Renal pelvis (tissue), 4 donors: ENCODE data around the gene PPM1F. TPM values are rescaled to one million over a fixed set of nuclear protein-coding genes. Genes with fewer than 3 reads are reported as not detected.
"Not testable (repeated sequence)": the region's sequence is repeated elsewhere in the genome, so short reads cannot be mapped to it uniquely, and the experiment has no call there.

ENCODE experiments used
- DNase-seq: peaks from one replicate; pipeline ENCODE4 v3.0.0-alpha.2; 2013
- polyA plus RNA-seq, 3 donors: library from polyadenylated mRNA; unstranded; fragments of 120-200 nt; gene quantifications; one replicate each; pipeline ENCODE4 v1.2.1, GENCODE V29; 2013; ENCODE audit not compliant: insufficient read length in 3 of 3

The PPM1F gene
- polyA plus RNA-seq, 3 donors = 41.9 to 51.9 (median 43.1) TPM

GRCh38 chr22:21902296-21903087 is 50.2 kb downstream of the PPM1F start:
- no peak for DNase-seq

DNA sequence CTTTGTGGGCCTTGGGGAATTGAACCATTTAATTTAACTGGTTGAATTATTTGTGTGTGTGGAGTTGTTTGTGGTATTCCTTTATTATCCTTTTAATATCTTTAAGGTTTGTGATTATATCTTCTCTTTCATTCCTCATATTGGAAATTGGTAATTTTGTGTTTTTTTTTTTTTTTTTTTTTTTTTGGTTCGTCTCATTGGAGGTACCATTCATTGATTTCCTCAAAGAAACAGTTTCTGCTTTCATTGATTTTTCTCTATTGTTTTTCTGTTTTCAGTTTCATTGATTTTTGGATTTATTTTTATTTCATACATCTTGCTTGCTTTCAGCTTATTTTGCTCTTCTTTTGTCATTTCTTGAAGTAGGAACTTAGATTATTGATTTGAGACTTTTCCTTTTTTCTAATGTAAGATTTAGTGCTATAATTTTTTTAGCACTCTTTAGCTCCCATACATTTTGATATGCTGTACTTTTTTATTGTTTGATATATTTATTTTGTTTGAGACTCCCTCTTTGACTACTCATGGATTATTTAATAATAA is 54.2 kb downstream of the PPM1F start:
- no peak for DNase-seq

DNA sequence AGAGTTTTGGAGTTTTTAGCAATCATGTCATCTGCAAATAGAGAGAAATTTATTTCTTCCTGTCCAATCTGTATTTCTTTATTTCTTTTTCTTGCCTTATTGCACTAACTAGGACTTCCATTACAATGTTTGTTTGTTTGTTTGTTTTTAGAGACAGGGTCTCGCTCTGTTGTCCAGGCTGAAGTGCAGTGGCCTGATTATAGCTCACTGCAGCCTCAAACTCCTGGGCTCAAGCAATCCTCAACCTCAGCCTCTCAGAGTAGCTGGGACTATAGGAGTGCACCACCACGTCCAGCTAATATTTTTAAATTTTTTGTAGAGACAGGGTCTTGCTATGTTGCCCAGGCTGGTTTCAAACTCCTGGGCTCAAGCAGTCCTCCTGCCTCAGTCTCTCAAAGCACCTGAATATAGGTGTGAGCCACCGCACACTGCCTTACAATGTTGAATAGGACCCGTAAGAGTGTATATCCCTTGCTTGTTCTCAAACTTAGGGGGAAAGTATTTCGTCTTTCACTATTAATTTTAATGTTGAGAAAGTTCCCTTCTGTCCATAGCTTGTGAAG is 55.6 kb downstream of the PPM1F start:
- no peak for DNase-seq

DNA sequence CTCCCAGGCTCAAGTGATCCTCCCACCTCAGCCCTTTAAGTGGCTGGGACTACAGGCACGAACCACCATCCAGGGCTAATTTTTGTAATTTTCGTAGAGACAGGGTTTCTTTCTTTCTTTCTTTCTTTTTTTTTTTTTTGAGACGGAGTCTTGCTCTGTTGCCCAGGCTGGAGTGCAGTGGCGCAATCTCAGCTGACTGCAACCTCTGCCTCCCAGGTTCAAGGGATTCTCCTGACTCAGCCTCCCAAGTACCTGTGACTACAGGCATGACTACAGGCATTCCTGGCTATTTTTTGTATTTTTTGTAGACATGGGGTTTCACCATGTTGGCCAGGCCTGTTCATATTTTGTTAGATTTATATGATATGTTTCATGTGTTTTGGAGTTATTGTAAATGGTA is 56.4 kb downstream of the PPM1F start:
- DNase-seq = not testable (repeated sequence)

DNA sequence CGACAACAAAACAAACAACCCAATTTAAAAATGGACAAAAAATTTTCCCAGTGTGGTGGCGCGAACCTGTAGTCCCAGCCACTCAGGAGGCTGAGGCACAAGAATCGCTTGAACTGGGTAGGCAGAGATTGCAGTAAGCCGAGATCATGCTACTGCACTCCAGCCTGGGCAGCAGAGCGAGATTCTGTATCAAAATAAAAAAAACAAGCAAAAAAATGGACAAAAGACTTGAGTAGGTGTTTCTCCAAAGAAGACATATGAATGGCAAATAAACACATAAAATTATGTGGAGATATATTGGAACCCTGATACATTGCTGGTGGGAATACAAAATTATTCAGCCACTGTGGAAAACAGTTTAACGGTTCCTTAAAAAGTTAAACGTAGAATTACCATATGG is 57.8 kb downstream of the PPM1F start:
- no peak for DNase-seq

DNA sequence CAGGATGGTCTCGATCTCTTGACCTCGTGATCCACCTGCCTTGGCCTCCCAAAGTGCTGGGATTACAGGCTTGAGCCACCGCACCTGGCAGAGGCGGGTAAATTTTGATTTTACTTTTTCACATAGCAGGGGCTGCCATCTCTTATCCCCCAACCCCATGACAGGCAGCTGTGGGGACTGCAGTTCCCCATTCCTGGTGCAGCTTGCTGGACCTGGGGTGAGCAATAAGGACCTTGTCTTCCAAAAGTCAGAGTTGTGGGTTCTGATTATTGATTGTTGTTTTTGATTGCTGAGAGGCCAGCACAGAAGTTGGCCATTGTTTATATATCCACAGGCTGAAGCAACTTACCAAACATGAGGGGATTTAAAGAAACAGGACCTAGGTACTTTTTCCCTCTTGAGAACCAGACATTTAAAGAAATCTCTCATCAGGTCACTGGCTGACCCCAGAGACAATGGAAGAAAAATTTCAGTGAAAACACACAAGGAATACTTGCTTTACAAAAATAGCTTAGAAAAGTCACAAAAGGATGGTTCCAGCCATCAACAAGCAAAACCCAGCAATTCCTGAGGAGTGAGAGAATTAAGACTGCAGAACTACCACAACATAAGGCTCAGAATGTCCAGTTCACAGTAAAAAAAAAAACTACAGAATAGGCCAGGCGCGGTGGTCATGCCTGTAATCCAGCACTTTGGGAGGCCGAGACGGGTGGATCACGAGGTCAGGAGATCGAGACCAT is 63.2 kb downstream of the PPM1F start:
- DNase-seq = no peak

- DNase-seq = no peak
These were observed 64.8 kb downstream of the PPM1F start for GRCh38 chr22:21887841-21888240.

- DNase-seq = not testable (repeated sequence)
These were observed 68.7 kb downstream of the PPM1F start for GRCh38 chr22:21883930-21884329.

DNA sequence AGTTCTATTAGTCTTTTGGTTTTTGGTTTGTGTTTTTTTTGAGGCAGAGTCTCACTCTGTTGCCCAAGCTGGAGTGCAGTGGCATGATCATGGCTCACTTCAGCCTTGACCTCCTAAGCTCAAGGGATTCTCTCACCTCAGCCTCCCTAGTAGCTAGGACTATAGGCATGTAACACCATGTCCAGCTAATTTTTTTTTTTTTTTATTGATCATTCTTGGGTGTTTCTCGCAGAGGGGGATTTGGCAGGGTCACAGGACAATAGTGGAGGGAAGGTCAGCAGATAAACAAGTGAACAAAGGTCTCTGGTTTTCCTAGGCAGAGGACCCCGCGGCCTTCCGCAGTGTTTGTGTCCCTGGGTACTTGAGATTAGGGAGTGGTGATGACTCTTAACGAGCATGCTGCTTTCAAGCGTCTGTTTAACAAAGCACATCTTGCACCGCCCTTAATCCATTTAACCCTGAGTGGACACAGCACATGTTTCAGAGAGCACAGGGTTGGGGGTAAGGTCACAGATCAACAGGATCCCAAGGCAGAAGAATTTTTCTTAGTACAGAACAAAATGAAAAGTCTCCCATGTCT is 69.8 kb downstream of the PPM1F start:
- not testable (repeated sequence) for DNase-seq

GRCh38 chr22:21881841-21882753 is 70.6 kb downstream of the PPM1F start:
- DNase-seq = no peak

- DNase-seq = no peak
These were observed 76.0 kb downstream of the PPM1F start for GRCh38 chr22:21876486-21877176.

GRCh38 chr22:21874953-21875352 is 77.7 kb downstream of the PPM1F start:
- not testable (repeated sequence) for DNase-seq

- DNase-seq = no peak
These were observed 79.0 kb downstream of the PPM1F start for GRCh38 chr22:21873619-21874018.

- DNase-seq = not testable (repeated sequence)
These were observed 79.9 kb downstream of the PPM1F start for GRCh38 chr22:21872741-21873140.

Other genes with a start within 250 kb of the PPM1F start
- gene YPEL1, start 217.1 kb downstream of the PPM1F start, polyA plus RNA-seq = 10 to 100 TPM; 13.9 to 17.0 (median 16.3) TPM
- 100 to 1,000 TPM; 126 to 135 (median 134) TPM for gene MAPK1, start 85.2 kb downstream of the PPM1F start, polyA plus RNA-seq
- gene TOP3B, start 29.9 kb upstream of the PPM1F start, polyA plus RNA-seq = 10 to 100 TPM; 26.8 to 50.3 (median 41.0) TPM